ENCODE results near the gene USP40. TPM values are rescaled to one million over a fixed set of nuclear protein-coding genes. Genes with fewer than 3 reads are reported as not detected.

USP40 gene
- total and polyA plus RNA-seq, 4 experiments from 2014 or later = 4.4 to 21.6 (median 11.7) TPM

GRCh38 chr2:233446121-233446520, 120.5 kb downstream of the USP40 start:
- Histone ChIP-seq H3K9me3 (ENCODE audit: control insufficient read depth in 1 of 2, low read length in 2 of 2) (no peaks in the 10 kb centered on the region), H3K27me3 (ENCODE audit: insufficient read depth, low read length) (no peaks in the 10 kb centered on the region), H3K4me1 (ENCODE audit: insufficient read depth, low read length) (peaks cover 7% of the 10 kb centered on the region), H3K36me3 (ENCODE audit: insufficient read depth, low read length) (peaks cover 73% of the 10 kb centered on the region), H3K4me3 (ENCODE audit: low read length in 2 of 2) (no peak overlapping the region), H3K27ac (ENCODE audit: low read depth, low read length) (no peak overlapping the region)
- Mint-ChIP-seq H3K27me3 (no peaks in the 10 kb centered on the region), H3K4me1 (peaks cover 8 to 22% (median 14%) of the 10 kb centered on the region in 4 donors), H3K4me3 (no peak overlapping the region), H3K36me3 (peaks cover 61 to 69% of the 10 kb centered on the region in 2 donors), H3K27ac (no peak overlapping the region), H3K9me3 (no peaks in the 10 kb centered on the region)
- POLR2A ChIA-PET (ENCODE audit: partially characterized antibody) = no interaction called here
- CTCF ChIA-PET (ENCODE audit: partially characterized antibody) = interaction anchor here (1.6 to 12.9 kb wide), 3 partner anchors 23 to 44 kb away, joined by 4 to 510 read pairs (median 156); no protein-coding TSS in a partner anchor
- intact Hi-C loops (cut with micrococcal nuclease) = no loop called here
- no peak for DNase-seq

GRCh38 chr2:233445152-233445830, 121.3 kb downstream of the USP40 start:
- Histone ChIP-seq H3K27ac (ENCODE audit: low read depth, low read length) (no peak overlapping the region), H3K27me3 (ENCODE audit: insufficient read depth, low read length) (no peaks in the 10 kb centered on the region), H3K36me3 (ENCODE audit: insufficient read depth, low read length) (peaks cover 64% of the 10 kb centered on the region), H3K4me1 (ENCODE audit: insufficient read depth, low read length) (peaks cover 7% of the 10 kb centered on the region), H3K9me3 (ENCODE audit: control insufficient read depth in 1 of 2, low read length in 2 of 2) (no peaks in the 10 kb centered on the region), H3K4me3 (ENCODE audit: low read length in 2 of 2) (no peak overlapping the region)
- Mint-ChIP-seq H3K4me1 (peaks cover 10 to 26% (median 16%) of the 10 kb centered on the region in 4 donors), H3K4me3 (no peak overlapping the region), H3K36me3 (peaks cover 58 to 72% of the 10 kb centered on the region in 2 donors), H3K9me3 (peaks cover 0 to 2% (median 0%) of the 10 kb centered on the region in 8 donors), H3K27me3 (no peaks in the 10 kb centered on the region), H3K27ac (peak overlapping the region in 4 of 7 donors; percentile 18 to 87 (median 60))
- no peak for DNase-seq
- ChIA-PET CTCF (ENCODE audit: partially characterized antibody) (interaction anchor here (1.5 to 12.9 kb wide), 5 partner anchors 8 to 88 kb away, joined by 3 to 510 read pairs (median 13); no protein-coding TSS in a partner anchor), POLR2A (ENCODE audit: partially characterized antibody) (interaction anchor here (2.2 to 4.6 kb wide), 2 partner anchors 39 to 43 kb away, joined by 8 to 69 read pairs; no protein-coding TSS in a partner anchor)
- intact Hi-C loops (cut with micrococcal nuclease) = no loop called here

GRCh38 chr2:233444501-233444900, 122.1 kb downstream of the USP40 start:
- ChIA-PET POLR2A (ENCODE audit: partially characterized antibody) (interaction anchor here (2.2 to 4.6 kb wide), 2 partner anchors 38 to 42 kb away, joined by 8 to 69 read pairs; no protein-coding TSS in a partner anchor), CTCF (ENCODE audit: partially characterized antibody) (interaction anchor here (1.0 to 12.9 kb wide), 9 partner anchors 9 to 177 kb away, joined by 3 to 510 read pairs (median 13); no protein-coding TSS in a partner anchor)
- Mint-ChIP-seq H3K27me3 (no peaks in the 10 kb centered on the region), H3K9me3 (peaks cover 0 to 2% (median 0%) of the 10 kb centered on the region in 8 donors), H3K4me3 (no peak overlapping the region), H3K36me3 (peaks cover 61 to 73% of the 10 kb centered on the region in 2 donors), H3K27ac (peak overlapping the region in 1 of 7 donors; percentile 22), H3K4me1 (peaks cover 10 to 26% (median 16%) of the 10 kb centered on the region in 4 donors)
- Histone ChIP-seq H3K36me3 (ENCODE audit: insufficient read depth, low read length) (peaks cover 64% of the 10 kb centered on the region), H3K4me1 (ENCODE audit: insufficient read depth, low read length) (peaks cover 7% of the 10 kb centered on the region), H3K27me3 (ENCODE audit: insufficient read depth, low read length) (no peaks in the 10 kb centered on the region), H3K9me3 (ENCODE audit: control insufficient read depth in 1 of 2, low read length in 2 of 2) (no peaks in the 10 kb centered on the region), H3K27ac (ENCODE audit: low read depth, low read length) (no peak overlapping the region), H3K4me3 (ENCODE audit: low read length in 2 of 2) (no peak overlapping the region)
- no peak for DNase-seq
- intact Hi-C loops (cut with micrococcal nuclease) = no loop called here

GRCh38 chr2:233443511-233444183, 122.9 kb downstream of the USP40 start:
- no peaks in the 10 kb centered on the region for H3K27me3 Mint-ChIP-seq
- H3K36me3 Mint-ChIP-seq = peaks cover 59 to 72% of the 10 kb centered on the region in 2 donors
- Histone ChIP-seq H3K9me3 (ENCODE audit: control insufficient read depth in 1 of 2, low read length in 2 of 2) (no peaks in the 10 kb centered on the region), H3K27me3 (ENCODE audit: insufficient read depth, low read length) (no peaks in the 10 kb centered on the region), H3K36me3 (ENCODE audit: insufficient read depth, low read length) (peaks cover 64% of the 10 kb centered on the region), H3K4me3 (ENCODE audit: low read length in 2 of 2) (no peak overlapping the region), H3K4me1 (ENCODE audit: insufficient read depth, low read length) (peaks cover 7% of the 10 kb centered on the region), H3K27ac (ENCODE audit: low read depth, low read length) (no peak overlapping the region)
- H3K27ac Mint-ChIP-seq = peak overlapping the region; percentile 8 to 92 (median 86)
- CTCF ChIA-PET (ENCODE audit: partially characterized antibody) = interaction anchor here (0.8 to 12.9 kb wide), 26 partner anchors 10 to 1057 kb away, joined by 3 to 510 read pairs (median 4); partner anchors contain the start of genes ATG16L1 and DGKD
- H3K4me3 Mint-ChIP-seq = peak overlapping the region in 3 of 8 donors; percentile 45 to 58 (median 55)
- POLR2A ChIA-PET (ENCODE audit: partially characterized antibody) = interaction anchor here (0.6 to 4.6 kb wide), 8 partner anchors 22 to 89 kb away, joined by 3 to 69 read pairs (median 6); partner anchors contain the start of gene DGKD
- H3K9me3 Mint-ChIP-seq = peaks cover 0 to 2% (median 0%) of the 10 kb centered on the region in 8 donors
- H3K4me1 Mint-ChIP-seq = peaks cover 10 to 29% (median 16%) of the 10 kb centered on the region in 4 donors
- intact Hi-C loops (cut with micrococcal nuclease) = loop anchor here (1.0 to 2.0 kb wide), 6 partner anchors 21 to 590 kb away; partner anchors contain the start of gene DGKD
- DNase-seq = peak; percentile 80 to 83 (median 83)

- Mint-ChIP-seq H3K4me1 (peaks cover 10 to 29% (median 14%) of the 10 kb centered on the region in 4 donors), H3K9me3 (peaks cover 0 to 2% (median 0%) of the 10 kb centered on the region in 8 donors), H3K4me3 (no peak overlapping the region), H3K27me3 (no peaks in the 10 kb centered on the region), H3K36me3 (peaks cover 55 to 76% of the 10 kb centered on the region in 2 donors), H3K27ac (peak overlapping the region in 4 of 7 donors; percentile 15 to 77 (median 72))
- ChIA-PET POLR2A (ENCODE audit: partially characterized antibody) (interaction anchor here (4.6 kb wide), 1 partner anchor 35 kb away, joined by 69 read pairs; no protein-coding TSS in a partner anchor), CTCF (ENCODE audit: partially characterized antibody) (interaction anchor here (1.7 to 12.9 kb wide), 5 partner anchors 9 to 57 kb away, joined by 4 to 510 read pairs (median 39); no protein-coding TSS in a partner anchor)
- Histone ChIP-seq H3K27ac (ENCODE audit: low read depth, low read length) (no peak overlapping the region), H3K4me3 (ENCODE audit: low read length in 2 of 2) (no peak overlapping the region), H3K9me3 (ENCODE audit: control insufficient read depth in 1 of 2, low read length in 2 of 2) (no peaks in the 10 kb centered on the region), H3K4me1 (ENCODE audit: insufficient read depth, low read length) (peaks cover 7% of the 10 kb centered on the region), H3K36me3 (ENCODE audit: insufficient read depth, low read length) (peaks cover 69% of the 10 kb centered on the region), H3K27me3 (ENCODE audit: insufficient read depth, low read length) (no peaks in the 10 kb centered on the region)
- no peak for DNase-seq
- intact Hi-C loops (cut with micrococcal nuclease) = loop anchor here (2.0 kb wide), 2 partner anchors 23 to 87 kb away; partner anchors contain the start of gene DGKD
Observed at GRCh38 chr2:233442028-233442310, 124.6 kb downstream of the USP40 start.

- Mint-ChIP-seq H3K27ac (peak overlapping the region in 5 of 7 donors; percentile 15 to 94 (median 77)), H3K4me3 (peak overlapping the region in 1 of 8 donors; percentile 11), H3K27me3 (no peaks in the 10 kb centered on the region), H3K36me3 (peaks cover 57 to 81% of the 10 kb centered on the region in 2 donors), H3K9me3 (peaks cover 0 to 2% (median 0%) of the 10 kb centered on the region in 8 donors), H3K4me1 (peaks cover 10 to 29% (median 14%) of the 10 kb centered on the region in 4 donors)
- DNase-seq = no peak
- intact Hi-C loops (cut with micrococcal nuclease) = loop anchor here (2.0 kb wide), 2 partner anchors 23 to 87 kb away; partner anchors contain the start of gene DGKD
- Histone ChIP-seq H3K36me3 (ENCODE audit: insufficient read depth, low read length) (peaks cover 69% of the 10 kb centered on the region), H3K27ac (ENCODE audit: low read depth, low read length) (no peak overlapping the region), H3K4me1 (ENCODE audit: insufficient read depth, low read length) (peaks cover 7% of the 10 kb centered on the region), H3K27me3 (ENCODE audit: insufficient read depth, low read length) (no peaks in the 10 kb centered on the region), H3K9me3 (ENCODE audit: control insufficient read depth in 1 of 2, low read length in 2 of 2) (no peaks in the 10 kb centered on the region), H3K4me3 (ENCODE audit: low read length in 2 of 2) (no peak overlapping the region)
- ChIA-PET CTCF (ENCODE audit: partially characterized antibody) (interaction anchor here (1.7 to 12.9 kb wide), 4 partner anchors 18 to 57 kb away, joined by 4 to 510 read pairs (median 92); no protein-coding TSS in a partner anchor), POLR2A (ENCODE audit: partially characterized antibody) (interaction anchor here (1.4 to 4.6 kb wide), 2 partner anchors 20 to 35 kb away, joined by 4 to 69 read pairs; no protein-coding TSS in a partner anchor)
Observed at GRCh38 chr2:233441161-233442027, 125.2 kb downstream of the USP40 start.
